IgD-negative memory B cell (primary cell): Measurements from ENCODE around the gene OVCA2. TPM values are rescaled to one million over a fixed set of nuclear protein-coding genes. Genes with fewer than 3 reads are reported as not detected.
A peak's percentile ranks its signal among the peaks of the same experiment; 100 is the strongest.

Experiments
- H3K27ac Mint-ChIP-seq, 3 donors: one replicate each; pipeline ENCODE4 v1.8.0; 2020 to 2022; ENCODE audit warnings: mild to moderate bottlenecking in 3 of 3, mixed read lengths in 3 of 3, moderate library complexity in 1 of 3
- H3K27me3 Mint-ChIP-seq: one replicate; pipeline ENCODE4 v1.8.0; 2021; ENCODE audit warnings: mixed read lengths
- H3K36me3 Mint-ChIP-seq: one replicate; pipeline ENCODE4 v1.8.0; 2020; ENCODE audit warnings: mild to moderate bottlenecking, mixed read lengths
- H3K4me1 Mint-ChIP-seq, 3 donors: one replicate each; pipeline ENCODE4 v1.8.0; 2020 to 2022; ENCODE audit warnings: mixed read lengths in 3 of 3, mild to moderate bottlenecking in 1 of 3
- H3K4me3 Mint-ChIP-seq, 4 donors: one replicate each; pipeline ENCODE4 v1.8.0; 2020 to 2022; ENCODE audit warnings: mild to moderate bottlenecking in 4 of 4, mixed read lengths in 4 of 4, moderate library complexity in 3 of 4
- H3K9me3 Mint-ChIP-seq, 3 donors: one replicate each; pipeline ENCODE4 v1.8.0; 2020 to 2021; ENCODE audit warnings: mixed read lengths in 3 of 3, mild to moderate bottlenecking in 1 of 3
- polyA plus RNA-seq: library from polyadenylated mRNA; unstranded; fragments of 300-500 nt; fragmentation: Illumina TruSeq; gene quantifications from one replicate; pipeline ENCODE4 v1.2.3, GENCODE V29; 2021

The OVCA2 gene
- polyA plus RNA-seq, 1 donor from 2014 or later: 62.5 TPM

DNA sequence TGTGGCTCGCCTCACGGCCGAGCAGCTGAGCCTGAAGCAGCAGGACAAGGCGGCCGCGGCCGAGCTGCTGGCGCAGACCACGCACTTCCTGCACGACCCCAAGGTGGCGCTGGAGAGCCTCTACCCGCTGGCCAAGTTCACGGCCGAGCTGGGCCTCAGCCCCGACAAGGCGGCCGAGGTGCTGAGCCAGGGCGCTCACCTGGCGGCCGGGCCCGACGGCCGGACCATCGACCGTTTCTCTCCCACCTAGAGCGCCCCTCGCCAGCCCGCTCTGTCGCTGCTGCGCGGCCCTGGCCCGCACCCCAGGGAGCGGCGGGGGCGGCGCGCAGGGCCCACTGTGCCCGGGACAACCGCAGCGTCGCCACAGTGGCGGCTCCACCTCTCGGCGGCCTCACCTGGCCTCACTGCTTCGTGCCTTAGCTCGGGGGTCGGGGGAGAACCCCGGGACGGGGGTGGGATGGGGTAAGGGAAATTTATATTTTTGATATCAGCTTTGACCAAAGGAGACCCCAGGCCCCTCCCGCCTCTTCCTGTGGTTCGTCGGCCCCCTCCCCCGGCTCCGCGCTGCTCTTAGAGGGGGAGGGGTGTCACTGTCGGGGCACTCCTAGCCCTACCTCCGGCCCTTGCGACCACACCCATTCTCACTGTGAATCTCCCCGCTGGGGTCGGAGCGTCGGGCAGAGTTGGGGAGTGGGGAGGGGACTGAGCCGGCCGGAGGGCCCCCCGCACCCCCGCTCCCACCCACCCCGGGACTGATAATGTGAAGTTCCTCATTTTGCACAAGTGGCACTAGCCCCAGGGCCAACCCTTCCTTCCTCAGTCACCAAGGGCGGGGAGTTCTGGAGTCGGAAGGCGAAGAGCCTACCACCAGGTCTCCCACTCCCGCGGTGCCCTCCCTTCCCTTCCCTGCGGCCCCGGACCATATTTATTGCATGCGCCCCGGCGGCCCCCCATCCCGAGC lies 17.0 kb downstream of the OVCA2 start:
- Mint-ChIP-seq H3K27ac (peak overlapping the region in 2 of 3 donors; percentile 39 to 95), H3K27me3 (peaks cover 5% of the 10 kb centered on the region), H3K36me3 (peaks cover 5% of the 10 kb centered on the region)

DNA sequence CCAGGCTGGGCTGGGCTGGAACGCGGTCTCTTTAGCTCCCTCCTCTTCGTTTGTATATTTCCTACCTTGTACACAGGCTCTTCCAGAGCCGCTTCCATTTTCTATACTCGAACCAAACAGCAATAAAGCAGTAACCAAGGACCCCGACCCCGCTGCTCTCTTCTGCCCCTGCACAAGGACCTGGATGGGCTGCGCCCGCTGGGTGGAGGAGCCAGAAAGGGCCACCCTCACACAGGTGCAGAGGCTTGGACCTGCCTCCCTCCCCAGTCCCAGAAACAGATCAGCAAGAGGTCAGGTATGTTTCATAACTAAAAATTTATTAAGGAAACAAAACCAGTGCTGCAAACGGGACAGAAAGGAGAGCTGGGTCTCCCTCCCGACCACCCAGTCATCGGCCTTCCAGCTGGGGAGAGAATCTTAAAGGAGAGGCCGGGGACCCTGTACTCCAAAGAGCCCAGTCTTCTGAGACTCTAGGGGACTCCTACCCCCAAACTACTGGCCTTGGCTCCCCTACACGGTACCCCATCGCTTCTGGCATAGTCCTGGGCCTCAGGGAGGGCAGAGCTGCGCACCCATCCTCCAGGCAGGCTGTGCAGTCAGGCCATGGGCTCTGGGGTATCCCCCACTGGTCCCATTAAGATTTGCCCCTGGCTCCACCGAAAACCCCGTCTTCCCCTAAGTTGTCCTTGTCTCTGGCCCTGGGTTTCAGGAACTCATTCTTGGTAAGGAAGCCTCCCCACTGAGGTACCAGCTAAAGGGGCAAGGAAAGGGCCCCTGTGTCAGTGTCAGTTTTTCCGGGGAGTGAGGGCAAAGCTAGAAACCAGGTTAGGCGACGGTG lies 17.9 kb downstream of the OVCA2 start:
- peaks cover 7% of the 10 kb centered on the region for H3K36me3 Mint-ChIP-seq

More for the DNA sequence above, 17.0 kb downstream of the OVCA2 start:
- Mint-ChIP-seq H3K9me3 (no peaks in the 10 kb centered on the region), H3K4me1 (peaks cover 11 to 28% (median 18%) of the 10 kb centered on the region in 3 donors), H3K4me3 (peak overlapping the region; percentile 64 to 92 (median 84))

DNA sequence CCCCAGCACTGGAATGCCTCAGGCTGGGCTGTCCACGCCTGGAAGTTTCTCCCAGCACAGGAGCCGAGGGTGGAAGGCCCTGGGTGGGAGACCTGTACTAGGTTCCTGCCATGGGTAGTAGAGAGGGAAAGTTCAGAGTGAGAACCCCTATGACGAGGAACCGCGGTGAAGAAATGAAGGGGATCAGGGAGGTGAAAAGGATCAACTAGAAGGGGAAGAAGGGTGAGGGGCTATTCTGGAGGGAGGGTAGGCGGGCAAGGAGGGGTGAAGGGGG lies 18.5 kb downstream of the OVCA2 start:
- H3K27me3 Mint-ChIP-seq: peaks cover 5% of the 10 kb centered on the region
- peaks cover 20 to 37% (median 24%) of the 10 kb centered on the region in 3 donors for H3K4me1 Mint-ChIP-seq
- peak overlapping the region in 1 of 3 donors; percentile 95 for H3K27ac Mint-ChIP-seq
- peaks cover 9% of the 10 kb centered on the region for H3K36me3 Mint-ChIP-seq
- peak overlapping the region in 3 of 4 donors; percentile 34 to 85 (median 77) for H3K4me3 Mint-ChIP-seq
- no peaks in the 10 kb centered on the region for H3K9me3 Mint-ChIP-seq

More for the DNA sequence above, 17.9 kb downstream of the OVCA2 start:
- peak overlapping the region; percentile 39 to 95 (median 73) for H3K27ac Mint-ChIP-seq
- H3K4me1 Mint-ChIP-seq: peaks cover 18 to 35% (median 22%) of the 10 kb centered on the region in 3 donors
- peak overlapping the region; percentile 64 to 92 (median 84) for H3K4me3 Mint-ChIP-seq
- no peaks in the 10 kb centered on the region for H3K9me3 Mint-ChIP-seq
- H3K27me3 Mint-ChIP-seq: peaks cover 5% of the 10 kb centered on the region

DNA sequence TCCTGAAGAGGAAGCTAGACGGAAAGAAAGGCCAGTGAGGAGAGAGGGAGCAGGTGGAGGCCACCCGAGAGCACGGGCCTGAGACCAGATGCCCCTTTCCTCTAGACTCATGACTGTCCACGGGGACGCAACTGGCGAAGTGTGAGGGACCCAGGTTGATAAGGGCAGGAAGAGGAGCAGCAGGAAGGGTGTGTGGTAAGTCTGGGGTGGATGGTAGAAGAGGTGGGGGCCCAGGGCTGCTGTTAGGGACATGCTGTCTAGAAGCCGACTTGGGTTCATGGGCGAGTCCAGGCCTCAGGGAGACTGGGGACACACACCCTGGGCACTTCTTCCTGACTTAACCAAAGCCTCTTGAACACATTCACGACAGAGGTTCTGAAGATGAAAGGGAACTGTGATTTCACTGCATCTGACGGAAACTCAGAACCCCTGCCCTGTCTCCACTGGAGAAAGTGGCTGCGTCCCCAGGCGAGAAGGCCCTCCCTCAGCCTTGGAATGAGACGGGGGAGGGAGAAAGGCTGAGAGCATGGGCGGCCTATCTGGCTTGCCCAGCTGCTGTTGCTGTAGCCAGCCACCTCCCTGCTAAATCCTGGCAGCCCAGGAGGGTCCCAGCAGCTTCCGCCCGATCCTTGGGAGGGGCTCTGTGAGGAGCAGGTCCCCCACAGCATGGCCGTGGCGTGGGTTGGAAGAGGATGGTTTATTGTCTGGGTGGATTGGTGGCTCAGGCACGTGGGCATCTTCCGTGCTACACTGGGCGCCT lies 19.0 kb downstream of the OVCA2 start:
- H3K27me3 Mint-ChIP-seq: peaks cover 5% of the 10 kb centered on the region

DNA sequence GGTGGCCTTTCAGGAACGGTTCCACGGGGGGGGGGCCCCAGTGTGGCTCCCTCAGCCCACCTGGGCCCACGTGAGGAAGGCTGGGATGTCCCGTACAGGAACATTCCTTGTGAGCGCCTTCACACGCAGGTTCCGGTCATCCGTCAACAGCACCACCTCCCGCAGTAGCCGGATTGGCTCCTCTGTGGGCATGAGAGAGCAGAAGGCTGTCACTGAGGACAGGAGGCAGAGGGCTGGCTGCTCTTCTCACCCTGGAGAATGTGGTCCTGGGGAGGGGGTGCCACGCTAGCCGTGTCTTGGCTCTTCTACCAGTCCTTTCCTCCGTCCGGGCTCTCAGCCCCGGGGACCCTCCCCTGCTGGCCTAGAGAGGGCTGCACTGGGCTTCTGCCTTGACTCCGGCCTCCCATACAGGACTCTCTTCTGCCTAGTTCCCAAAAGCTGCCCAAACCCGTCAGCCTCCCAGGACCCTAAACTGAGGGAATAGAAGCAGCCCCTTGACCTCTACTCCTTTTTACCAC lies 19.7 kb downstream of the OVCA2 start:
- H3K4me1 Mint-ChIP-seq: peaks cover 21 to 37% (median 24%) of the 10 kb centered on the region in 3 donors
- peaks cover 5% of the 10 kb centered on the region for H3K27me3 Mint-ChIP-seq
- H3K27ac Mint-ChIP-seq: peak overlapping the region in 1 of 3 donors; percentile 67
- no peaks in the 10 kb centered on the region for H3K9me3 Mint-ChIP-seq
- peak overlapping the region in 1 of 4 donors; percentile 82 for H3K4me3 Mint-ChIP-seq
- peaks cover 9% of the 10 kb centered on the region for H3K36me3 Mint-ChIP-seq

More for the DNA sequence above, 19.0 kb downstream of the OVCA2 start:
- Mint-ChIP-seq H3K4me3 (peak overlapping the region in 2 of 4 donors; percentile 77 to 85), H3K9me3 (no peaks in the 10 kb centered on the region), H3K4me1 (peaks cover 21 to 37% (median 24%) of the 10 kb centered on the region in 3 donors), H3K36me3 (peaks cover 9% of the 10 kb centered on the region), H3K27ac (peak overlapping the region in 1 of 3 donors; percentile 95)

DNA sequence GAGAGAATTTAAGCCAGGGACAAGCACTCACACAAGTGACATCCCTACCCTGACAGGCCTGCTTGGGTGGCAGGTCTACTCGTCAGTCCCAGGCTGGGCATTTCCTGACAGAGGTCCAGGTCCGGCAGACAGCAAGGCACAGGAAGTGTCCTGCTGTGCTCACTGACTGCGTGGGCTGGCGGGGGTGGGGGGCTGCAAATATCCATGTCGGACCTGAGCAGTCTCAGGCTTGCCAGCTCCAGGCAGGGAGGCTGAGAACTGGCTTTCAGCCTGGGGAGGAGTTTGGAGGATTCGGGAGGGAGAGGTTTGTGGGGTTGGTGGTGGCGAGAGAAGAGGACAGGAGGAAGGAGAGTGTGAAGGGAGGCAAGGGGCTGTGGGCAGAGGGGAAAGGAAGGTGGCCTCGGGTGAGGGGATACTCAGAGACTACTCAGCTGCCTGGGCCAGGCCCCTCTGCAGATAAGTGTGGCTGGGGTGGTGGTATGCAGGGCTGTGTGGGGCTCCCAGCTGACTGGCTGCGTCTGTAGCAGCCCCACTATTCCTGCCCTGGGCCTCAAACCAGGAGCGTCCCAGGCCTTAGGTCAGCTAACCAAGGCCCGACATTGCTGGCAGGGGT lies 20.9 kb downstream of the OVCA2 start:
- Mint-ChIP-seq H3K4me1 (peaks cover 21 to 35% (median 24%) of the 10 kb centered on the region in 3 donors), H3K9me3 (no peaks in the 10 kb centered on the region), H3K27ac (peak overlapping the region in 2 of 3 donors; percentile 57 to 67), H3K4me3 (peak overlapping the region in 2 of 4 donors; percentile 33 to 68), H3K36me3 (peaks cover 9% of the 10 kb centered on the region), H3K27me3 (peaks cover 4% of the 10 kb centered on the region)

DNA sequence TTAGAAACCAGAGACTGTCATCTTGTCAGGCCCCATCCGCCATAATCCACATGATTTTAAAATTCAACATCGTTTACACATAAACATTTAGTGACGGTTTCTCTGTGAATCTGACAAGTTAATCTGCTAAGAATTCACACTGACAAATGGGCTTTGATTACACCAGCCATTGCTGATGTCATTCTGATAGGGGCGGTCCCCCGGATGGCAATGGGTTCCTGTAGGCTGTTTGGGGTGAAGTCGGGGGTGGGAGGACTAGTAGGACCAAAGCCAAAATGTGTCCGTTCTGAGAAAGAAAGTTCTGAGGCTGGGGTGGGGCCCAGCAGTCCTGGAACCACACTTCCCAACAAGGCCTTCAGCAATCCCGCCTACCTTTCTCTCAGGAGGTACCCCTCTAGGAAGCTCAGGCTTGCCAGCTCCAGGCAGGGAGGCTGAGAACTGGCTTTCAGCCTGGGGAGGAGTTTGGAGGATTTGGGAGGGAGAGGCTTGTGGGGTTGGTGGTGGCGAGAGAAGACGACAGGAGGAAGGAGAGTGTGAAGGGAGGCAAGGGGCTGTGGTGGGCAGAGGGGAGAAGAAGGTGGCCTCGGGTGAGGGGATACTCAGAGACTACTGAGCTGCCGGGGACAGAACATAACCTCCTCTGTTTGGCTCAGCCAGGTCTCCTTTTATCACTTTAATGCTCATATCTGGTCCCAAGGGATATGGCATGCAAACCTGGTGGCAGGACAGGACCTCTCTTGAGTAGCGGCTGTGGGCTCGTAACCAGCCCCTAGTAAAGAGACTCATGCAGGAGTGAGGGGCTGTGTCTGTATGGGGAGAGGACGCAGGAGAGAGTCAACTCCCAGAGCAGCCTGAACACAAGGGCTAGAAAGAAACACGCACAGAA lies 21.7 kb downstream of the OVCA2 start:
- H3K36me3 Mint-ChIP-seq: peaks cover 9% of the 10 kb centered on the region
- peak overlapping the region in 3 of 4 donors; percentile 33 to 84 (median 58) for H3K4me3 Mint-ChIP-seq
- H3K27ac Mint-ChIP-seq: peak overlapping the region; percentile 57 to 67 (median 59)
- peaks cover 21 to 35% (median 24%) of the 10 kb centered on the region in 3 donors for H3K4me1 Mint-ChIP-seq
- peaks cover 4% of the 10 kb centered on the region for H3K27me3 Mint-ChIP-seq
- no peaks in the 10 kb centered on the region for H3K9me3 Mint-ChIP-seq

DNA sequence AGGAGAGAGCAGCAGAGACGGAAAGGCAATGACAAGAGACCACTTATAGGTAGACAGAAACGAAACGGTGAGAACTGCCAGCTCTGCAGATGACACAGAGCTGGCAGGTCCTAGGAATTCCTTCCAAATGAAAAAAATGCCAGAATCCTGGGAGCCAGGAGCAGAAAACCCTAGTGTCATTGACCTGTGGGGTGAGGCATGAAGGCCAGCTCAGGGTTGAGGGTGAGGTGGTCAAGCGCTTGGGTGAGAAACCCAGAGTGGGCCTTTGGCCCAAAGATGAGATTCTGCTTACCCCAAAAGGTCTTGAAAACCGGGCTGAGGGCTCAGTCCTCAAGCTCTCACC lies 22.3 kb downstream of the OVCA2 start:
- peaks cover 4% of the 10 kb centered on the region for H3K27me3 Mint-ChIP-seq
- H3K9me3 Mint-ChIP-seq: no peaks in the 10 kb centered on the region
- peaks cover 21 to 35% (median 24%) of the 10 kb centered on the region in 3 donors for H3K4me1 Mint-ChIP-seq
- peaks cover 9% of the 10 kb centered on the region for H3K36me3 Mint-ChIP-seq
- peak overlapping the region; percentile 57 to 93 (median 67) for H3K27ac Mint-ChIP-seq
- H3K4me3 Mint-ChIP-seq: peak overlapping the region in 3 of 4 donors; percentile 33 to 86 (median 84)

DNA sequence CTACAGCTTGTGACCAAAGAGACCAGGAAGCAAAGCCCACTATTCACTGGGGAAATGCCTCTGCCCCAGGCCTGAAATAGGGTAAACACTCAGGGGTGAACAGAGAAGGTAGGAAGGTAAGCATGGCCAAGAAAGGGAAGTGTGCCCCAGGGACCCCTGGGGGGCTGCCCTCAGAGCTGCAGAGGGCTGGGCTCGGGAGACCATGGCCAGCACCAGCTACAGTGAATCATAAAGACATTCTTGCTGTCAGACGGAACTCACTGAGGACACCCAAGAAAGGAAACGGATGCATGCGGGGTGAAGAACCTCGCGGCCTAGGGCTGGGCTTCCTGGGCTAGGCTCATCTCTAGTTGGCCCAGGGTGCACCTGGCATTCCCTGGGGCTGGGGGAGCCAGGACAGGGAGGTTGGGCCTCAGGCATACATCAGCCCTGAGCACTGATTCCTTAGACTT lies 22.7 kb downstream of the OVCA2 start:
- Mint-ChIP-seq H3K4me1 (peaks cover 21 to 31% (median 21%) of the 10 kb centered on the region in 3 donors), H3K4me3 (peak overlapping the region; percentile 31 to 86 (median 58)), H3K27me3 (peaks cover 2% of the 10 kb centered on the region), H3K27ac (peak overlapping the region; percentile 67 to 93 (median 89)), H3K36me3 (peaks cover 9% of the 10 kb centered on the region), H3K9me3 (no peaks in the 10 kb centered on the region)

DNA sequence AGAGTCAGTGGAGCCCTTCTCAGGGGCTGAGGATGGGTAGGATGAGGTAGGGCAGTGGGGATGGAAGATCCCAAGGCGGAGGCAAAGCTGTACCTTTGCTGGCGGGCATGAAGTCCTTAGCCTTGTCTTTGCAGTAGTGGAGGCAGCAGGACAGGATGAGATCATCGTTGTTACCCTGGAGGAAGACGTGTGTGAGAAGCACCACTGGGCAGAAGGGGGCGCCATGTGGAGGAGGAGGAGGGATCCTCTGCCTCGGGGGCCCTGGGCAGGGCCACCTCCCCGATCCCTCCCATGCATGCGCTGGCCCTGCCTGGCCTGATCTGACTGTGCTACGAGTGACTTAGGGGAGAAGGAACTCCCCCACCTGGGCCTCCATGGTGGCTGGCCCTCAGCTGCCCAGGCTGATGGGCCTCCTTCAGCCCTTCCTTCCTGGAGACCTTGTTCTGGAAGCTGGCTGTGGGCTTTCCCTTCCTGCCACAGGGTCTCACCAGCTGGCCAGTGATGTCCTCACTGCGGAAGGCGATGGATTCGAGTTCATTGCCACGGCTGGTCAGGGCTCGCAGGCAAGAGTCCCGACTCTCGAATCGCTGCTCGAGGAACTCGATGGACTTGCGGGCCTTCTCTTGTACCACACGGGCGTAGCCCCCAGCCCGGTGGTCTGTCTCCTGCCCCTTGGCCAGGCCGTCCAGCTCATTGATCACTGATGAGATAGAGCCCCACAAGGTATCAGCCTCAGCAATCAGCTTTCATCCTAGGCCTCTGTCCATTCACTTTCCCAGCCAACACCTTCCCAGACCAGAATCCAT lies 23.4 kb downstream of the OVCA2 start:
- peak overlapping the region in 3 of 4 donors; percentile 33 to 86 (median 84) for H3K4me3 Mint-ChIP-seq
- peak overlapping the region; percentile 67 to 93 (median 89) for H3K27ac Mint-ChIP-seq
- no peaks in the 10 kb centered on the region for H3K9me3 Mint-ChIP-seq
- peaks cover 8% of the 10 kb centered on the region for H3K36me3 Mint-ChIP-seq
- H3K27me3 Mint-ChIP-seq: peaks cover 1% of the 10 kb centered on the region
- H3K4me1 Mint-ChIP-seq: peaks cover 26 to 29% (median 26%) of the 10 kb centered on the region in 3 donors

DNA sequence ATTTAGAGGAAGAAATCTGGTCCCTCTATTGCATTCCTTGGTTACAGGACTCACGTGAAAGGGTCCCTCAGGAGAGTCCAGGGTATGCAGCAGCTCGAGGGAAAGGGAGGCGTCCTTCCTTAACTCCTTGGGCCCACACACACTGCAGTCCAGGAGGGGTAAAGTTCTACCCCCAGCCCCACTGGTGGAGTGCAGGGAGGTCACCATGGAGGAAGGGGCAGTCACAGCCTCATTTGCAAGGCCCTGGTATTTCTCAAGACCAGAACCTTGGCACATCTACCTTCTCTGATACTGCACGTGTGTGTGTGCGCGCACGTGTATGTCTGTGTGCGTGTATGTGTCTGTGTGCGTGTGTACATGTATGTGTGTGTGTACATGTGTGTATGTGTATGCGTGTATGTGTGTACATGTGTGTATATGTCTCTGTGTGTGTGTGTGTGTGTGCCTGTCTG lies 24.2 kb downstream of the OVCA2 start:
- peaks cover 4% of the 10 kb centered on the region for H3K36me3 Mint-ChIP-seq
- H3K27me3 Mint-ChIP-seq: peaks cover 1% of the 10 kb centered on the region
- H3K4me1 Mint-ChIP-seq: peaks cover 32 to 34% (median 33%) of the 10 kb centered on the region in 3 donors
- no peak overlapping the region for H3K4me3 Mint-ChIP-seq
- H3K9me3 Mint-ChIP-seq: no peaks in the 10 kb centered on the region
- no peak overlapping the region for H3K27ac Mint-ChIP-seq

DNA sequence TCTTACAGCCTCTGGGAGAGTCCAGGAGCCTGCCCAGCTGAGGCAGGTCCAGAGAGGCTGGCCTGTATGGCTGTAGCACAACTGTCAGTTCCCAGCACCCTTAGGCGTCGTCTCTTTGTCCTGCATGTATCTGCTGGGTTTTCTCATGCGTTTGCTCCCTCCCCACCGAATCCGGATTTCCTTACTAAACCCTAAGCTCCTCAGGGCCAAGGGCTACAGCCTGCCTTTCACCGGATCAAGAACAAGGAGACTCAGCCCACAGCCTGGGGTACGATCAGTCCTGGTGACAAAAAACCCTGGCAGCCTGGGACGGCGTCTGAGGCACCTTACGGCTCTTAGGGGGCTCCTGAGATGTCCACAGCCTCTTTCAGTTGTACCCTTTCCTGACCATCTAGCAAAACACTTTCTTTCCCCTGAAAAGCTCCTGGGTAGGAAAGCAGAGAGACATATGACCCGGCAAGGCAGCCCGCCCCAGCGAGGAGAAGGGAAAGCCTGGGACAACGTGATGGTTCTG lies 25.3 kb downstream of the OVCA2 start:
- Mint-ChIP-seq H3K27me3 (peaks cover 1% of the 10 kb centered on the region), H3K9me3 (no peaks in the 10 kb centered on the region), H3K4me3 (peak overlapping the region in 1 of 4 donors; percentile 12), H3K27ac (peak overlapping the region in 1 of 3 donors; percentile 86), H3K4me1 (peaks cover 34 to 37% (median 36%) of the 10 kb centered on the region in 3 donors), H3K36me3 (peaks cover 4% of the 10 kb centered on the region)
